B cell (primary cell): ENCODE measurements around the gene FLNA. TPM values are rescaled to one million over a fixed set of nuclear protein-coding genes. Genes with fewer than 3 reads are reported as not detected.

Experiments used
- ATAC-seq: fragments of 200-7000 bp; cut with Tn5 transposase; one replicate; pipeline ENCODE4 v1.10.0; 2021; ENCODE audit warnings: low read depth, mild to moderate bottlenecking, moderate number of reproducible peaks, moderate library complexity
- CTCF ChIA-PET: fragments of 350-600 bp; sonication (Branson Sonifier 250); formaldehyde crosslinking; loops from one replicate; lab custom pipeline; 2021; ENCODE audit warnings: antibody characterized with exemption, inconsistent platforms; lab: Charles Lee
- POLR2A ChIA-PET: fragments of 350-600 bp; sonication (Branson Sonifier 250); formaldehyde crosslinking; loops from one replicate; lab custom pipeline; 2021; ENCODE audit warnings: antibody characterized with exemption; lab: Charles Lee
- DNase-seq: peaks from one replicate; pipeline ENCODE4 v3.0.0; 2013
- H2AFZ ChIP-seq: 2 replicates; pipeline ENCODE4 v1.6.1; 2012; ENCODE audit warnings: mild to moderate bottlenecking, low read depth, low read length; ENCODE audit not compliant: insufficient read depth, poor library complexity, severe bottlenecking
- H3K27ac ChIP-seq, 2 donors: 1 replicate in 1 of 2; 2 replicates in 1 of 2; pipeline ENCODE4 v1.5.1; 2012 to 2013; ENCODE audit warnings: low read length in 2 of 2, mild to moderate bottlenecking in 2 of 2, moderate library complexity in 1 of 2
- H3K27me3 ChIP-seq, 4 experiments: fragments of 200-600 bp in 1 of 4; sonication (generic) in 1 of 4; replicated peaks in 1 of 4; 1 replicate in 2 of 4; 2 replicates in 2 of 4; pipeline versions ENCODE4 v1.6.1 to v1.7.0; 2013 to 2016; ENCODE audit warnings: low read length in 3 of 4, mild to moderate bottlenecking in 2 of 4, mixed read lengths in 1 of 4, moderate library complexity in 1 of 4; ENCODE audit not compliant: insufficient read depth in 4 of 4, control insufficient read depth in 3 of 4; ENCODE audit errors: control extremely low read depth in 1 of 4
- H3K36me3 ChIP-seq, 2 experiments: replicated peaks in 1 of 2; 1 replicate in 1 of 2; 2 replicates in 1 of 2; pipeline versions ENCODE4 v1.6.1 to v1.7.1; 2013; ENCODE audit warnings: low read length in 1 of 2; ENCODE audit not compliant: insufficient read depth in 2 of 2, control insufficient read depth in 1 of 2; ENCODE audit errors: control extremely low read depth in 1 of 2, extremely low read depth in 1 of 2
- H3K4me1 ChIP-seq, 2 donors: fragments of 200-600 bp in 1 of 2; sonication (generic) in 1 of 2; 1 replicate in 1 of 2; 2 replicates in 1 of 2; pipeline versions ENCODE4 v1.5.1 to v1.6.1; 2013 to 2017; ENCODE audit warnings: low read length in 2 of 2; ENCODE audit not compliant: control insufficient read depth in 2 of 2, insufficient read depth in 2 of 2
- H3K4me2 ChIP-seq: replicated peaks from 2 replicates; pipeline ENCODE3; 2012; ENCODE audit warnings: mild to moderate bottlenecking, low read depth, low read length; ENCODE audit not compliant: poor library complexity, severe bottlenecking
- H3K4me3 ChIP-seq, 5 experiments: fragments of 200-600 bp in 1 of 5; sonication (generic) in 1 of 5; 1 replicate in 3 of 5; 2 replicates in 2 of 5; pipeline versions ENCODE4 v1.5.1 to v1.7.0; 2011 to 2016; ENCODE audit warnings: low read length in 4 of 5, mild to moderate bottlenecking in 4 of 5, low read depth in 2 of 5, control low read depth in 1 of 5, moderate library complexity in 1 of 5; ENCODE audit not compliant: insufficient read depth in 1 of 5; ENCODE audit errors: control extremely low read depth in 1 of 5, extremely low read depth in 1 of 5
- H3K79me2 ChIP-seq: fragments of 200-600 bp; sonication (generic); one replicate; pipeline ENCODE4 v1.6.0; 2016; ENCODE audit warnings: low read length; ENCODE audit not compliant: control insufficient read depth, insufficient read depth
- H3K9ac ChIP-seq: fragments of 200-600 bp; sonication (generic); 2 replicates; pipeline ENCODE4 v1.6.1; 2017; ENCODE audit warnings: mild to moderate bottlenecking, low read length, moderate library complexity
- H3K9me3 ChIP-seq, 3 donors: one replicate each; pipeline versions ENCODE4 v1.6.1 to v1.7.1; 2013; ENCODE audit warnings: low read length in 2 of 3; ENCODE audit not compliant: control insufficient read depth in 2 of 3, insufficient read depth in 1 of 3; ENCODE audit errors: control extremely low read depth in 1 of 3
- H4K20me1 ChIP-seq: 2 replicates; pipeline ENCODE4 v1.6.0; 2012; ENCODE audit warnings: mild to moderate bottlenecking, low read length; ENCODE audit not compliant: insufficient read depth, control insufficient read depth, poor library complexity, severe bottlenecking
- H3K27ac Mint-ChIP-seq: one replicate; pipeline ENCODE4 v1.8.0; 2021; ENCODE audit warnings: mixed read lengths
- H3K27me3 Mint-ChIP-seq: one replicate; pipeline ENCODE4 v1.8.0; 2021; ENCODE audit warnings: mixed read lengths
- H3K4me1 Mint-ChIP-seq: one replicate; pipeline ENCODE4 v1.8.0; 2021; ENCODE audit warnings: mixed read lengths
- H3K4me3 Mint-ChIP-seq: one replicate; pipeline ENCODE4 v1.8.0; 2021; ENCODE audit warnings: mixed read lengths
- H3K9me3 Mint-ChIP-seq: one replicate; pipeline ENCODE4 v1.8.0; 2022; ENCODE audit warnings: mixed read lengths; ENCODE audit not compliant: insufficient read depth
- CTCF ChIP-seq: fragments of 200-600 bp; IDR thresholded peaks from one replicate; pipeline ENCODE4 v1.8.0; 2022; ENCODE audit warnings: antibody characterized with exemption, mild to moderate bottlenecking
- EZH2 ChIP-seq: IDR thresholded peaks from 2 replicates; pipeline ENCODE4 v1.6.1; 2012; ENCODE audit warnings: borderline replicate concordance, low read depth, mild to moderate bottlenecking, moderate library complexity, low read length; ENCODE audit not compliant: insufficient read depth, poor library complexity, severe bottlenecking
- WGBS: methylation state at CpG from one replicate; pipeline ENCODE4 v1.1.5; 2013; ENCODE audit warnings: missing lambda C conversion rate; ENCODE audit not compliant: insufficient coverage; 5-methylcytosine and 5-hydroxymethylcytosine counted together
- intact Hi-C: fragments of 100-400 bp; cut with micrococcal nuclease; formaldehyde crosslinking; loops from one replicate; pipeline ENCODE4 v1.10.0; 2022
- polyA plus RNA-seq: library from polyadenylated mRNA; depleted of rRNA; stranded (reverse); fragments of >200 nt; gene quantifications from 2 replicates; pipeline ENCODE4 v1.2.3, GENCODE V29; 2012
- total RNA-seq, 2 donors: library from RNA; stranded (reverse); fragments of 120-200 nt in 1 of 2; gene quantifications; 1 replicate in 1 of 2; 2 replicates in 1 of 2; pipeline versions ENCODE4 v1.2.3 to v1.2.4, GENCODE V29; 2013 to 2022

Gene FLNA
- total and polyA plus RNA-seq, 2 donors (not counting 1 experiment from before 2014, with no cell fraction given) = 342 to 510 TPM

- peaks cover 9% of the 10 kb centered on the region for H3K79me2 ChIP-seq
- H3K36me3 ChIP-seq = peaks cover 0 to 7% of the 10 kb centered on the region in 2 experiments
- ChIA-PET CTCF (interaction anchor here (1.4 kb wide), 1 partner anchor 10 kb away, joined by 6 read pairs; the partner anchor contains the start of gene FLNA), POLR2A (no interaction called here)
- no peaks in the 10 kb centered on the region for H3K9me3 ChIP-seq
- TF ChIP-seq EZH2 (no peak), CTCF (no peak)
- Mint-ChIP-seq H3K9me3 (no peaks in the 10 kb centered on the region), H3K4me1 (peaks cover 18% of the 10 kb centered on the region), H3K4me3 (peak overlapping the region; percentile 29), H3K27me3 (no peaks in the 10 kb centered on the region), H3K27ac (peak overlapping the region; percentile 32)
- no peak overlapping the region for H3K4me3 ChIP-seq
- no peaks in the 10 kb centered on the region for H4K20me1 ChIP-seq
- H2AFZ ChIP-seq = no peak overlapping the region
- WGBS = 82% methylated on average over 4 of the region's 8 CpGs
- intact Hi-C loops = no loop called here
- H3K4me1 ChIP-seq = peaks cover 14 to 16% of the 10 kb centered on the region in 2 donors
- H3K27ac ChIP-seq = no peak overlapping the region
- no peak for ATAC-seq
- no peak overlapping the region for H3K4me2 ChIP-seq
- peak; percentile 37 for DNase-seq
- H3K27me3 ChIP-seq = no peaks in the 10 kb centered on the region
- no peak overlapping the region for H3K9ac ChIP-seq
Measured at GRCh38 chrX:154384284-154384892, 10.0 kb upstream of the FLNA start.
